HG02852 (cell line): ENCODE measurements around the gene HAVCR1.
"Not testable (repeated sequence)": the region's sequence is repeated elsewhere in the genome, so short reads cannot be mapped to it uniquely, and the experiment has no call there.

ENCODE experiments used
- ATAC-seq: cut with Tn5 transposase; IDR thresholded peaks from one replicate; pipeline ENCODE4 v1.9.1; 2021; ENCODE audit warnings: mild to moderate bottlenecking, moderate library complexity; ENCODE audit not compliant: unreplicated experiment

Gene HAVCR1

GRCh38 chr5:157059093-157059539, at the start of gene HAVCR1:
HAVCR1 (minus strand) TSS chr5:157059116; CDS start chr5:157057943, 1,173 bp downstream.
- no peak for ATAC-seq

- no peak for ATAC-seq
These were observed 48.6 kb upstream of the HAVCR1 start for GRCh38 chr5:157107508-157107907.

- no peak for ATAC-seq
These were observed 47.9 kb upstream of the HAVCR1 start for GRCh38 chr5:157106630-157107461.

- no peak for ATAC-seq
These were observed 41.3 kb upstream of the HAVCR1 start for GRCh38 chr5:157100140-157100679.

GRCh38 chr5:157088342-157088990, 29.6 kb upstream of the HAVCR1 start:
- ATAC-seq, result peak; percentile 79

GRCh38 chr5:157086751-157087359, 27.9 kb upstream of the HAVCR1 start:
- no peak for ATAC-seq

GRCh38 chr5:157085930-157086329, 27.0 kb upstream of the HAVCR1 start:
- no peak for ATAC-seq

GRCh38 chr5:157080286-157080685, 21.4 kb upstream of the HAVCR1 start:
- ATAC-seq, result no peak

GRCh38 chr5:157076558-157076957, 17.6 kb upstream of the HAVCR1 start:
- no peak for ATAC-seq

GRCh38 chr5:157072508-157072907, 13.6 kb upstream of the HAVCR1 start:
- no peak for ATAC-seq

- no peak for ATAC-seq
These were observed 11.0 kb upstream of the HAVCR1 start for GRCh38 chr5:157069949-157070348.

- no peak for ATAC-seq
These were observed 9.9 kb upstream of the HAVCR1 start for GRCh38 chr5:157068785-157069184.

- ATAC-seq, result no peak
These were observed 9.4 kb upstream of the HAVCR1 start for GRCh38 chr5:157068339-157068738.

GRCh38 chr5:157067005-157067404, 8.1 kb upstream of the HAVCR1 start:
- no peak for ATAC-seq

- no peak for ATAC-seq
These were observed 7.2 kb upstream of the HAVCR1 start for GRCh38 chr5:157066080-157066479.

GRCh38 chr5:157063776-157064430, 5.0 kb upstream of the HAVCR1 start:
- ATAC-seq, result no peak

GRCh38 chr5:157059891-157060290, 975 bp upstream of the HAVCR1 start:
- ATAC-seq, result no peak

GRCh38 chr5:157057459-157058370, 1.2 kb downstream of the HAVCR1 start:
- ATAC-seq, result no peak

GRCh38 chr5:157056848-157057247, 2.1 kb downstream of the HAVCR1 start:
- ATAC-seq, result not testable (repeated sequence)
